WERI-Rb-1 (cell line): Measurements from ENCODE around the gene GRM5.

Experiments used
- DNase-seq: peaks from one replicate; pipeline ENCODE4 v3.0.0-alpha.2; 2020
- H3K27ac ChIP-seq: fragments of 250-450 bp; sonication (Bioruptor Pico); 2 replicates; pipeline ENCODE4 v1.5.1; 2020; ENCODE audit warnings: mild to moderate bottlenecking, moderate library complexity
- H3K27me3 ChIP-seq: fragments of 250-450 bp; sonication (Bioruptor Pico); 2 replicates; pipeline ENCODE4 v1.5.1; 2021; ENCODE audit warnings: mild to moderate bottlenecking, low read depth, moderate library complexity; ENCODE audit not compliant: insufficient read depth, severe bottlenecking
- H3K36me3 ChIP-seq: fragments of 250-450 bp; sonication (Bioruptor Pico); 2 replicates; pipeline ENCODE4 v1.5.1; 2020; ENCODE audit warnings: mild to moderate bottlenecking, moderate library complexity
- H3K4me3 ChIP-seq: 2 replicates; pipeline ENCODE4 v1.5.1; 2011; ENCODE audit warnings: low read depth, mild to moderate bottlenecking, control low read depth, low read length
- H3K9me3 ChIP-seq: fragments of 250-450 bp; sonication (Bioruptor Pico); 2 replicates; pipeline ENCODE4 v1.5.1; 2021; ENCODE audit warnings: mild to moderate bottlenecking, moderate library complexity; ENCODE audit not compliant: severe bottlenecking
- TF ChIP-seq, protein P1 (sequence below): IDR thresholded peaks from 2 replicates; pipeline ENCODE4 v1.5.1; 2011; ENCODE audit warnings: low read depth, mild to moderate bottlenecking, control low read depth, inconsistent platforms, low read length

GRM5 gene

DNA sequence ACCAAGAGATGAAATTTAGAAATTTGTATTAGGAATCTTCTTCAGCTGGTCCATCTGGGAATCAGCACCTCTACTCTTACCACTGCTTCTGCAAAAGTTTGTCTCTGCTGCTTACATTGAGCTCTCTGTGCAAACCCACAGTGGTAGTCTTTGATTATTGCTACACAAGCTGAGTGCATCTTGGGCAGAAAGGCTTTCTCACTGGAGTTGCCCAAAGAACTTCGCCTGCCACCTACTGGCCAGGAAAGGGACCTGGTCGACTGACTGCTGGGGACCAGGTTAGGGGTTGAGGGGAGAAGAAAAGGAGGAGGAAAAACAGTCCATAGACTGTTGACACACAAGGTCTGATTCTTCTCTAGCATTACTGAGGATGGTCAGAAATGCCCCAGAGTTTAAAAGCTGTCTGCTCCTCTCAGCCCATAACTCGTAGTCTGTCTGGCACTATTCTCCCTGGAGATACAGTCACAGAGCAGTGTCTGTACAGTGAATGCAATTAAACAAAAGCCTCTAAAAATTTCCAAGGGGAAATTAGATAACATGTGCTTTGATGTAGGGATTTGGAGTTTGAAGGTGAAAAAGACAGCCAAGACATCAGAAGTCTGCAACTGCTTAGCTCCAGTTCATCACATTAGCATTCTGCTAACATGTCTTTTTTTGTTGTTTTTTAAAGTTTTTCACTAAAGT is 513.3 kb downstream of the GRM5 start:
- TF ChIP-seq, protein P1, sequence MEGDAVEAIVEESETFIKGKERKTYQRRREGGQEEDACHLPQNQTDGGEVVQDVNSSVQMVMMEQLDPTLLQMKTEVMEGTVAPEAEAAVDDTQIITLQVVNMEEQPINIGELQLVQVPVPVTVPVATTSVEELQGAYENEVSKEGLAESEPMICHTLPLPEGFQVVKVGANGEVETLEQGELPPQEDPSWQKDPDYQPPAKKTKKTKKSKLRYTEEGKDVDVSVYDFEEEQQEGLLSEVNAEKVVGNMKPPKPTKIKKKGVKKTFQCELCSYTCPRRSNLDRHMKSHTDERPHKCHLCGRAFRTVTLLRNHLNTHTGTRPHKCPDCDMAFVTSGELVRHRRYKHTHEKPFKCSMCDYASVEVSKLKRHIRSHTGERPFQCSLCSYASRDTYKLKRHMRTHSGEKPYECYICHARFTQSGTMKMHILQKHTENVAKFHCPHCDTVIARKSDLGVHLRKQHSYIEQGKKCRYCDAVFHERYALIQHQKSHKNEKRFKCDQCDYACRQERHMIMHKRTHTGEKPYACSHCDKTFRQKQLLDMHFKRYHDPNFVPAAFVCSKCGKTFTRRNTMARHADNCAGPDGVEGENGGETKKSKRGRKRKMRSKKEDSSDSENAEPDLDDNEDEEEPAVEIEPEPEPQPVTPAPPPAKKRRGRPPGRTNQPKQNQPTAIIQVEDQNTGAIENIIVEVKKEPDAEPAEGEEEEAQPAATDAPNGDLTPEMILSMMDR: peak; percentile 72
- H3K4me3 ChIP-seq: no peak overlapping the region
- H3K27me3 ChIP-seq: no peaks in the 10 kb centered on the region
- peak; percentile 66 for DNase-seq
- no peak overlapping the region for H3K27ac ChIP-seq
- no peaks in the 10 kb centered on the region for H3K36me3 ChIP-seq
- H3K9me3 ChIP-seq: no peaks in the 10 kb centered on the region

- Histone ChIP-seq H3K9me3 (no peaks in the 10 kb centered on the region), H3K36me3 (no peaks in the 10 kb centered on the region), H3K27me3 (no peaks in the 10 kb centered on the region), H3K4me3 (no peak overlapping the region), H3K27ac (no peak overlapping the region)
- TF ChIP-seq, protein P1: no peak
- DNase-seq: no peak
Observed at GRCh38 chr11:88544656-88545280, 521.0 kb downstream of the GRM5 start.

GRCh38 chr11:88543902-88544655 is 521.7 kb downstream of the GRM5 start:
- Histone ChIP-seq H3K4me3 (no peak overlapping the region), H3K9me3 (no peaks in the 10 kb centered on the region), H3K27ac (no peak overlapping the region), H3K27me3 (no peaks in the 10 kb centered on the region), H3K36me3 (no peaks in the 10 kb centered on the region)
- TF ChIP-seq, protein P1: peak; percentile 89
- peak; percentile 80 for DNase-seq

GRCh38 chr11:88541006-88541405 is 524.8 kb downstream of the GRM5 start:
- H3K9me3 ChIP-seq: no peaks in the 10 kb centered on the region
- no peak overlapping the region for H3K27ac ChIP-seq
- no peak overlapping the region for H3K4me3 ChIP-seq
- TF ChIP-seq, protein P1: no peak
- H3K27me3 ChIP-seq: no peaks in the 10 kb centered on the region
- H3K36me3 ChIP-seq: no peaks in the 10 kb centered on the region
- no peak for DNase-seq

- Histone ChIP-seq H3K27ac (no peak overlapping the region), H3K9me3 (no peaks in the 10 kb centered on the region), H3K4me3 (no peak overlapping the region), H3K36me3 (no peaks in the 10 kb centered on the region), H3K27me3 (no peaks in the 10 kb centered on the region)
- TF ChIP-seq, protein P1: no peak
- DNase-seq: no peak
Observed at GRCh38 chr11:88538098-88538497, 527.7 kb downstream of the GRM5 start.
